Measurements from ENCODE around the gene CEP104.

- TF ChIP-seq LEF1 (IDR thresholded peaks at IDR 0.05; ENCODE audit: borderline replicate concordance) (no peak), ELF4 (IDR thresholded peaks at IDR 0.05) (no peak), SUZ12 (IDR thresholded peaks at IDR 0.05) (no peak), BHLHE40 (IDR thresholded peaks at IDR 0.05; ENCODE audit: borderline replicate concordance) (no peak), FOXM1 (IDR thresholded peaks at IDR 0.05; ENCODE audit: borderline replicate concordance) (no peak)
Measured at GRCh38 chr1:3837200-3837599, 19.8 kb downstream of the CEP104 start.
